GM21423 (cell line): Measurements from ENCODE around the gene FSIP1.
"Not testable (repeated sequence)": the region's sequence is repeated elsewhere in the genome, so short reads cannot be mapped to it uniquely, and the experiment has no call there.

ENCODE experiments used
- ATAC-seq: cut with Tn5 transposase; IDR thresholded peaks from one replicate; pipeline ENCODE4 v1.9.1; 2021; ENCODE audit warnings: mild to moderate bottlenecking, moderate library complexity; ENCODE audit not compliant: unreplicated experiment

FSIP1 gene

GRCh38 chr15:39782441-39783138 lies at the start of gene FSIP1:
Gene FSIP1 (minus strand): TSS chr15:39782841. CDS start chr15:39776524, 6,317 bp downstream.
- ATAC-seq: peak; percentile 96

DNA sequence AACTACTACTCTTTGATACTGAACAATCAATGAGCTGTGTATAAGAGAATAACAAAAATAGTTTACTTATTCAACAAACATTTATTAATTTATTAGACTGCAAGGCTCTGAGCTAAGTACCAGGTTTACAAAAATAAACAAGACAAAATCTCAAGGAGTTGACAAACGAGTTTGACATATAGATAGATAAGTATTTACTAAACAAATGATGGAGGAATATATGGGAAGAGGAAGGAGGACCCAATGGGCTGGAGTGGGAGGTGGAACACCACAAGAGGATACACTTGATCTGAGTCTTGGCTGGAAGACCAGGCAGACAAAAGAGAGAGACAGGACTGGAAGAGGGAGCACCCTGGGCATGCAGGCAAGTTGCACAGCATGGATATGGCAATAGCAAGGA lies 47.5 kb upstream of the FSIP1 start:
- no peak for ATAC-seq

GRCh38 chr15:39828374-39828931 lies 45.8 kb upstream of the FSIP1 start:
- ATAC-seq: no peak

- no peak for ATAC-seq
Observed at GRCh38 chr15:39826975-39827374, 44.3 kb upstream of the FSIP1 start.

- no peak for ATAC-seq
Observed at GRCh38 chr15:39823634-39824033, 41.0 kb upstream of the FSIP1 start.

DNA sequence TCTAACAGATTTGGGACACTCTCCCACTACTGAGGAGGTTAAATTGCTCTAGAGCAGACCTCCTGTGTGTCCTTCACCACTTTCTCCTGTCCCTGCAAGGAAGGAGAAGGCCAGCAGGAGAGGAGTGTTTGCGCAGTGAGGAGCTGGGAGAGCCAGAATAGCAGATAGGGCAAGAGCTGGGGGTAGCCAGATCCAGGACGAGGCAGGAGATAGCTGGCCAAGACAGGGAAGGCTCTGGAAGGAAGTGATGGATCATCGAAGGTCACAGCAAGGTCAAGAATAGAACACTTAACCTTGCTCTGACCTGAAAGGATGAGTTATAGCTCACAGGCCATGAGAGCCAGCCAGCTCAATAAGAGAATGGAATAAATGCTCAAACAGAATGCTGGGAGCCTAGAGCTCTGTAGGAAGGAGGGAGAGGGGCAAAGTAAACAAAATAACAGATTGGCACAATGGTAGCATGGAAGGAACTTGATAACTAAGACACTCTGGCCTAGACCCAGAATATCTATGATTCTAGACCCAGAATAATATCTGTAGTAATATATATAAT lies 37.5 kb upstream of the FSIP1 start:
- ATAC-seq: no peak

DNA sequence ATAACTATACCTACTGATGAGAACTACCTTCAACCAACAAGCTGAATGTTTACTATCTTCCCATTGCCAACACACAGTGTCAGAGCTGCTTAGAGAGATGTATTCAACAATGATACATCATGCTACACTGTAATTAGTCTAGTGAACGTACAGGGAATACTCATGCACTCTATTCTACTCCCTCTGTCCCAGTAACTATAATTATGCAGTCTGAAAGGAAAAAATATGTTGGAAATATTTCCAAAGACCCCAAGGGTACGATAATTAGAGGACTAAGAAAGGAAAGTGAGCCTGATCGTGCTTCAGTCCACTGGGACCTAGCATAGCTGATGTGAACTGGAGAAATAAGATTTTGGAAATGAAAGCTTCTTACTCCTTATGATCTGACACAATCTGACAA lies 36.9 kb upstream of the FSIP1 start:
- ATAC-seq: no peak

GRCh38 chr15:39817892-39818291 lies 35.3 kb upstream of the FSIP1 start:
- no peak for ATAC-seq

DNA sequence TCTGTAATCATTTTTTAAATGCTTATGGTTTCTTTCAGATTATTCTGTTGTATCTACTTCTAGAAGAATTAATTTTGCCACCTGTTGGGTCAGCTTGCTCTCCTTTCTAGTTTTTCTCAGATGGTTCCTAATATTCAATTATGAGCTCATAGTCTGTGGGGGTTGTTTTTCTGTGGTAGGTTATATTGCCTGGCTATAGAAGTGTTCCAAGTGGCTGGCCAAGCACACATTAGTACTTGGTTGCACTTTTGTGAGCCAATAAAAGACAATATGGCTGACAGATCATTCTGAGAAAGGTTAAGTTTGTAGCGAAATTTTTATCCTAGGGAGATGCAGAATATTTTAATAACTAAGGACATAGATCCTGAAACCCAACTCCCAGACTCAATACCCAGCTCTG lies 31.8 kb upstream of the FSIP1 start:
- ATAC-seq: no peak

DNA sequence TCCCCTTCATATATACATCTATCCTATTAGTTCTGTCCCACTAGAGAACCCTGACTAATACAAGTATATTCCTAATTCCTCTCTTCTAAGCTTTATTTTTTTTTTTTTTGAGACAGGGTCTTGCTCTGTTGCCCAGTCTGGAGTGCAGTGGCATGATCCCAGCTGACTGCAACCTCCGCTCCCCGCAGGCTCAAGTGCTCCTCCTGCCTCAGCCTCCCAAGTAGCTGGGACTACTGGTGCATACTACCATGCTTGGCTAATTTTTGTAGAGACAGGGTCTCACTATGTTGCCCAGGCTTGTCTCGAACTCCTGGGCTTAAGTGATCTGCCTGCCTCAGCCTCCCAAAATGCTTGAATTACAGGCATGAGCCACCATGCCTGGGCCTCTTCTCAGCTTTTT lies 30.0 kb upstream of the FSIP1 start:
- ATAC-seq: not testable (repeated sequence)

DNA sequence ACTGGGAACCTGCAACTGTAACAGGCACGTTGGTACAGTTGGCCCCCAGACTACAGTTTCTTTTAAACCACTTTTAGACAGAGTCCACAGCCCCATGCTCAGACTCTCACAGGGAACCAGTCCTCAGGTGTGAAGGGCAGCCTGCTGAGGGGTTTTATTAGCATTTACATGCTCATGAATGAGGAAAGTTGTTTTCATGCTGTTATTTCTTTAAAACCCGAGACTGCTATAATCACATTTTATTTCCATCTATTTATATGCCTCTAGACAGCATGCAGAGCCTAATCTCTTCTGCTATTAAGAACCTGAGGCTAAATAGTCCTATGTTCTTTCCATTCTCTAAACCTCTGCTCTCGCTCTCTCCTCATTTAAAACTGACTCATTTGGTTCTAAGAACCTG lies 26.3 kb upstream of the FSIP1 start:
- ATAC-seq: no peak

GRCh38 chr15:39807791-39808190 lies 25.1 kb upstream of the FSIP1 start:
- no peak for ATAC-seq

GRCh38 chr15:39804026-39804425 lies 21.4 kb upstream of the FSIP1 start:
- no peak for ATAC-seq

- ATAC-seq: no peak
Observed at GRCh38 chr15:39803016-39803415, 20.4 kb upstream of the FSIP1 start.

GRCh38 chr15:39801641-39802309 lies 19.1 kb upstream of the FSIP1 start:
- no peak for ATAC-seq

DNA sequence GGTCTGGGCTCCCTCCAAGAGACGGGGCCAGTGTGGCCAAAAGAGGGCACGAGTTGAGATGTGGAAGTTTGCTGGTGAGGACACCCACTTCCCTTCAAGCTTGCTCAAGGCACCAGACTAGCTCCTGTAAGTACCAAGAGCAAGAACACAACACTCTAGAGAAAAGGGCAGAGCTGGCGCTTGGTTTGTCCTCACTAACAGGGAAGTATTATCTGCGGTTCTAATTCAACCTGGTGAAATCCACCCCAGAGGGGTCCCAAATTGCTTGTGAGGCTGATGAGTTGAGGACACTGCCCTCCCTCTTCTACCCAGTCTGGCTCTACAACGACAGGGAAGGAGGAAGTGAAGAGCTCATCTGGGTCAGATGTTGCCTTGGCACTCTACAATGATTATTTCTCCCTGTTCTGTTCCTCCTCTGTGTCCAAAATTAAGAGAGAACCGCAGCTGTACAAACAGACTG lies 16.9 kb upstream of the FSIP1 start:
- ATAC-seq: no peak

DNA sequence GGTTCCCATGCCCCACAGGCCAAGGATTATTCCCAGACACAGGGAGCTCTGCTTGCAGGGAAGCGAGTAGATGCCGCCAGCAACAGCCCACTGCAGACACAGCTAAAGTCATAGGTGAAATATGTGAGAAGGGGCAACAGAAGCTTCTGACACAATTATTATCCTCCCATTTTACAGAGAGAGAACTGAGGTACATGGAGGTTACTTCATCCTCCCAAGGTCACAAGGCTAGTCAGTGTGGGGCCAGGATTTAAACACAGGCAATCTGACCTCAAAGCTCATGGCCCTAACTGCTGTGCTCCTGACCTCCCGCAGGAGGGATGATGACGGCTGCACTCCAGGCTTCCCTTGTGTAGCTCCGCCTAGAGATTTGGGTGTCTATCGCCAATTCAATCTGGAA lies 15.7 kb upstream of the FSIP1 start:
- ATAC-seq: no peak

- ATAC-seq: no peak
Observed at GRCh38 chr15:39797407-39797806, 14.8 kb upstream of the FSIP1 start.

DNA sequence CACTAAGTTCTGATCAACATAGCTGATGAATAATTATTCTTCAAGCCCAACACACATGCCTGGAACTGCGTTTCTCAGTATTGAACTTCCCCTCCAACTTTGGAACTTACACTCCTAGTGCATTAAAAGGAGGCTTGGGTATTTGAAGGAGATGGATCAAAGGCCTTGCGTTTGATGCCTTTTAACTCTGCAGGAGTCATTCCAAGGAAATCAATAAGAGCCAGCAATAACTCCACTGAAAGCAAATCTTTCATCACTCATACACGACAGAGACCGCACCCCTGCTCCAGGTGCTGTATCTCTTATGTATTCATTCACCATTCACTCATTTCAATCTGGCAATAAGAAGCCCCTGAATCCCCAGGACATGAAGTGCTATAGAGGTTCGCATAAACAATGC lies 14.0 kb upstream of the FSIP1 start:
- no peak for ATAC-seq

DNA sequence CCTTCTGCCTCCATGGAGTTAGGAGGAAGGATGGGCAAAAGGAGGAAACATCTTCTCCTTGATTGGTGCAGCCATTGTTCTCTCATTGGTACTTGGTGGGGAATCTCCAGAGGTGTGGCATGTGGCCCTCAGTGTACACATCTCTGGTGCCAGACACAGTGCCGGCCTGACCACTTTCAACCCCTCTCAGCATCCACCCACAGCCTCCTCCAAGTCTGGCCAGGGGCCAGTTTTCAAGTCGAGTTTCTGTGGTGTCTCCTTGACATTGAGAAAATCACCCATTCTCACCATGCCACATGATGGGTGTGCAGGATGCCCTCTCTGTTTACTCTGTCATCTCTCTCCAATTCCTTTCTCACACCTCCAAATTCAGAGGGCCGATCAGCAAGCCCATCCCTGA lies 12.8 kb upstream of the FSIP1 start:
- ATAC-seq: no peak

- ATAC-seq: no peak
Observed at GRCh38 chr15:39794954-39795353, 12.3 kb upstream of the FSIP1 start.

DNA sequence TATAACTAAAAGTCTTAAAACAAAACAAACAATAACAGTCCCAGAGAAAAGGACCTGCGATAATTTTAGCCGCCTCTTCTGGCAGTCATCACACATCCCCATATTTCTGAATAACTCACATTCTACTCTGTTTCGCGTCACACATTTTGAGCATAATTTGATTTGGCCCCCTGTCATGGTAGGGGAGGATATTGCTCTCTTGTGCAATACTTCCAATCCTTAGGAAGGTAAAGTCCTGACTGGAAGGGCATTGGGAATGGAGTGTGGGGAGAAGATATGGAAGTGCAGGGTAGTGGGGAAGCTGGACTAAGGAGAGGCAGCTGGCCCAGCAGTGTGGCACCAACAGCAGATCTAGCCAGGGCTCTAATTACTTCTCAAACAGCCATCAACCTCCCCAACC lies 11.3 kb upstream of the FSIP1 start:
- ATAC-seq: no peak
